NCI-H2196 (cell line): ENCODE measurements around the gene TGDS.
A peak's percentile ranks its signal among the peaks of the same experiment; 100 is the strongest.

ENCODE experiments used
- DNase-seq: peaks from one replicate; lab custom pipeline; 2025; ENCODE audit not compliant: unreplicated experiment; lab: John Stamatoyannopoulos, UW

Gene TGDS

GRCh38 chr13:94601446-94602431 is 5.8 kb upstream of the TGDS start, which contains the start of gene GPR180:
GPR180 (plus strand) TSS chr13:94601857; CDS start chr13:94601928, 71 bp downstream.
- DNase-seq, result peak; percentile 90

DNA sequence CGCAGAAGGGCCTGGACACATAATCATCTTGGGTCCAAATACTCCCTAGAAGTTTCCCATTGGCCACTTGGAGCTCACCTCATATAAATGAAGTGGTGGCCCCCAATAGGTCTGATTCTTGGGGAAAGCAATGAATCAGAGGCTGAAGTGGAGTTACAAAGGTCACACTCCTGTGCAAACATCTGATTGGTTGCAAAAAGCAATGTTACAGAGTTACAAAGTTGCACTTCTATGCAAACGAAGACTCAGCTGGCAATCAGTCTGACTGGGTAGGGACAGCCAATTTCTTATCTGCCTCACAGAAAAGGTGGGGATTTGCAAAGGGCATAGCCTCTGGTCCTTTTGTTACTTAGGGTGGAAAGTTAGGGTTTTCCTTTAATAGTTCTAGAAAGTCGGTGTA is 3.9 kb upstream of the TGDS start:
- no peak for DNase-seq

- DNase-seq, result no peak
These were observed 2.3 kb upstream of the TGDS start for GRCh38 chr13:94598281-94598680.

- DNase-seq, result no peak
These were observed 621 bp upstream of the TGDS start for GRCh38 chr13:94596575-94596971.

DNA sequence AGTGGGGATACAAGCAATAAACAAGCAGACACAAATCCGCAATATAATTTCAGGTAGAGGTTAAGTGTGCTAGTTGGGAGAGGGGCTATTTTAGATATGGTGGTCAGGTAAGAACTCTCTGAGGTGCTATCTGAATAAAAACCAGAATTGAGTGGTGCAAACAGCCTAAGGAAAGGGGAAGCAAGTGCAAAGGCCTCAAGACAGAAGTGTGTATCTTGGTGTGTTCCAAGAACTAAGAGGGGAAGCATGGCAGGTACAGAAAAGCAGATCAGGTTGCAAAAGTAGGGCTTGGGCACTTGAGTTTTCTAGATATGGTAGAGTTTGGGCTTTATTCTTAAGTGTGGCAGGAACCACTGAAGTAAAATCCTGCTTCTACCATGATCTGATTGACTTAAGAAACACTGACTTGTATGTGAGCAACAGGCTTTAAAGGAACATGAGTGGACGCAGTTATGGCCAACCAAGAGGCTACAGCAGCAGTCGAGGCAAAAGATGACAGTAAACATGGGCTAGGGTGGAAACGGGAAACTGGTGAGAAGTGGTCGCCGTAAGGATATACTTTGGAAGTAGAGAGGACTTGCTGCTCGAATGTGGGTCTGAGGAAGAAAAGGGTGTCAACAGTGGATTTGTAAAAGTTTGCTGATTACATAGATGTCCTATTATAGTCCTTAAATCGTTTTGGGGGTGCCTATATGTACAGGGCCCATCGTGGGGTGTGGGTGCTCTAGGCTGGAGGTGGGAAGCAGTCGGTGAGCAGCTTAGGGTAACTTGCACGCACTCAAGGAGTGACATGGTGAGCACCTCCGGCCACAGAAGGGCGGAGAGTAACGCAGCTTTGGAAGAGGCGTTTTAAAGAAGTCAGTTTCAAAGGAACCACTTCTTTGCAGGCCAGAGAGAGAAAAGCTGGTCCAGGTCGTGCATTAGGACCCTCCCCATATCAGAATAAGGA is 677 bp downstream of the TGDS start:
- no peak for DNase-seq

- DNase-seq, result no peak
These were observed 5.2 kb downstream of the TGDS start for GRCh38 chr13:94590744-94591143.

DNA sequence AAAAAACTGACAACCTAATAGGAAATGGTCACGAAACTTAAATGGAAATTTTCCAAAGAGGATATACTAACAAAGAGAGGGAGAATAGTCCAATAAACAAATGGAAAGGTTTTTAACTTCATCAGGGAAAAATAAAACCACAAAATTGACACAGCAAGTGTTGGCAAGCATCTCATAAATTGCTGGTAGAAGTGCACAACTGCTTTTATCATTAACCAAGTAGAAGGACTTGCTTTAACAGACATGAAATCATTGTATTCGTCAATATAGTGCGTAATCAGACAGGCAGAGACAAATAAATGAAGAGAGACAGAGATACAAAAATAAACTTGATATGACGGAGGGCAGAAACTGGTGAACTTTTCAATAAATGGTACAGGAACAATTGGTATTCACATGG is 7.4 kb downstream of the TGDS start:
- DNase-seq, result no peak

GRCh38 chr13:94586371-94586770 is 9.6 kb downstream of the TGDS start:
- no peak for DNase-seq

DNA sequence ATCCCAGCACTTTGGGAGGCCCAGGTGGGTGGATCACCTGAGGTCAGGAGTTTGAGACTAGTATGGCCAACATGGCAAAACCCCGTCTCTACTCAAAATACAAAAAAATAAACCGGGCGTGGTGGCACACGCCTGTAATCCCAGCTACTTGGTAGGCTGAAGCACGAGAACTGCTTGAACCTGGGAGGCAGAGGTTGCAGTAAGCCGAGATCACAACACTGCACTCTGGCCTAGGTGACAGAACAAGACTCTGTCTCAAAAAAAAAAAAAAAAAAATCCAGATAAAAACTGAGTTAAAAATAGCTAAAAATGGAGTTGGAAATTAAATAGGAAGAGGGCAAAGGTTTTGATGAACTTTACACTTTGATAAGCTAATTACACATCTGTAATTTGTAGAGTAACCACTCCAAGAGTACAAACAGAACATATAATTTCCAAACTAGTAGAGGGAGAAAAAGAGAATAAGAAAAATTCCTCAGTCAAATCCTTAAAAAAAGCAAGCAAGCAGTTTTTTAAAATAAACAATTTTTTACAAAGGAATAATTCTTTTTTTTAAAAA is 10.3 kb downstream of the TGDS start:
- no peak for DNase-seq

DNA sequence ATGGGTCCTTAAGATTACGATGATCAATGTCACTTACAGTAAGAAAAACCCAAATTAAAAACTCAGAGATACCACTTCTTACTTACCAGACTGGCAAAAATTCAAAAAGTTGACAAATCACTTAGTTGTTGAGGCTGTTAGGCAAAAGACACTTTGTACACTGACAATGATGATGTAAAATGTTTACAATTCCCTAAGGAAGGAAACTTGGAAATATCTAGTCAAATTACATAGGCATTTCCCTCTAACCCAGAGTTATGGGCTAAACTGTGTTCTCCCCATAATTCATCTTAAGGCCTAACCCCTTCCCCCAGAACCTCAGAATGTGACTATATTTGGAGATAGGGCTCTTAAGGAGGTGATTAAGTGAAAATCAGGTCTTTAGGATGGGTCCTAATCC is 12.0 kb downstream of the TGDS start:
- no peak for DNase-seq

GRCh38 chr13:94579063-94579462 is 16.9 kb downstream of the TGDS start:
- DNase-seq, result no peak

DNA sequence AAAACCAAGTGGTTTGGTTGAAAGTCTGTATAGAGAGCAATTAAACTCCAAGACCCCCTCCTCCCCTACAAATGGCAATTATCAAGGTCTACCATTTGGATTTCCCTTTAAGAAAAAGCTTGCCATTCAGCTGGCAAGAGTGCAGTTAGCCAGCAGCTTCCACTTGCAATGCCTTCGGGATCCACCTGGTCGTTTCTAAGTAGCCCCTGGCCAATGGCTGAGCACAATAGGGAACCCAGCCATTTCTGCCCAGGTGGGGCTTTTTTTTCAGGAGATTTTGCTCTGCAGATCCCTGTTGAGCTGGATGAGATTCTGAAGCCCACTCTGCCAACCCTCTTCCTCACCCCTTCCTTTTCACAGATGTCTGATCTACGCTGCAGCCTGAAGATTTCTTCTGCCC is 26.3 kb downstream of the TGDS start:
- DNase-seq, result no peak

GRCh38 chr13:94568443-94568842 is 27.5 kb downstream of the TGDS start:
- DNase-seq, result no peak

DNA sequence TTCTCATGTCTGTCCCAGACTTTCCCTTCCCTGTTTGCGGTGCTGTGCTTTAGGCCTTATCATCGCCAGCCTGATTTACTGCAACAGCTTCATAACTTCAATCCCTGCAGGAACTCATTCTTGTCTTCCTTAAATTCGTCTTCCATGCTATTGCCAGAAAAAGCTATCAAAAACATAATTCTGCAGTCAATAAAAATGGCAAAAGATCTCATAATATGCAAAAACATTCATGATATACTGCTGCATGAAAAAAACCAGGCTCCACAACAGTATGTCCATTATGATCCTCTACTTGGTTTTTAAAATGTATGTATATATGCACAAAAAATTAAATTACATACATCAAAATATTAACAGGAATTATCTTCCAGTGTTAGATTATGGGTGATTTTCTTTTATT is 28.4 kb downstream of the TGDS start:
- DNase-seq, result no peak

- no peak for DNase-seq
These were observed 34.8 kb downstream of the TGDS start for GRCh38 chr13:94561126-94561525.

DNA sequence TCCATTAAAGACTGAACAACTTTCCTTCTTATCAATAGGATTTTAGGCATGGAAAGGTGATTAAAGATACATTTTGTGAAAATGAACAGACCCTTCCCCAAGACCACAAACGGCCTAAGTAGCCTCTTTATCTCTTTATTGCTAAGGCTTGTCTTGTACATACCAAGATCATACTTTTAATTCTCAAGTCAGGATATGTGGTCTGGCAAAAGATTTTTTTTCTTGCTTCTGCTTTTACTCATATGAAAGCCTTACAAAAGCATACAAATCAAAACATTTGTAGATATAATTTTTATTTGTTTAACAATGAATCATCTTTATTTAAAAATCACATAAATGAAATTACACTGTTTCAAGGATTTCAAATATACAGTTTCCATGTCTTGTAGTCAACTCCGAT is 35.8 kb downstream of the TGDS start:
- no peak for DNase-seq

- DNase-seq, result no peak
These were observed 36.6 kb downstream of the TGDS start for GRCh38 chr13:94559222-94559795.

DNA sequence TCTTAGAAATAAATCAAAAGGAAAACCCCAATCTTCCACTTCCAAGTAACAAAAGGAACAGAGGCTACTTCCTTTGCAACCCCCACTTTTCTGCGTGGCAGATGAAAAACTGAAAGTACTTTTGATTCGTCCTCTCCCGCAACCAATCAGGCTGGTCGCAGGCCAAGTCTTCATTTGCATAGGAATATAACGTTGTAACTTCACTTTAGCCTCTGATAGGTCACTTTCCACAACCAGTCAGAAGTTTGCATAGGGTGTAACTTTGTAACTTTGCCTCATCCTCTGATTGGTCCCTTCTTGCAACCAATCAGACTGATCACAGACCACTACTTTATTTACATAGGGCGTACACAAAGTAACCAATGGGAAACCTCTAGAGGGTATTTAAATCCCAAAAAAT is 37.2 kb downstream of the TGDS start:
- no peak for DNase-seq

DNA sequence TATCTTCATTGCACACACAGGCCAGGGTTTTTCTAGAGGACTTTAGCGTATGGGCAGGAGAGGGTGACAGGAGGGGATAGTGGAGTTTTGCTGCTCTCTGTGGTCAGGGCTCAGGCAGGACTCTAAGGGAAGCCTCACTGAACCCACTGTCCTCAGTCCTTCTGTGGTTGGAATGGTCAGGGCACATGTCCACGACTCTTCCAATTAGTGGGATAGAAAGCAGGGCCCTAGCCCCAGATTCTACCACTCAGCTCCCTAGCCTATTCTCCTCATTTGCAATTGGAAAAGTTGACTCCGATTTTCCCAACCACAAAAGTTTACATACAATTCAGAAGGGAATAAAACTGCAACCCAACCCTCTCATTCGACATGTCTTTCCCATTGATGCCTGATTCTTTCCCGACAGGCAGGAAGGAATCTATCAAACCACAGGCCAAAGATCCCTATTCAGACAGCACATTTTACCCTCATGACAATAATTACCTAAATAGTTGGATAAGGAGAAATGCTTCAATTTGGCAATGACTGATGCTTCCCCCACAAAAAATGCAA is 38.2 kb downstream of the TGDS start:
- no peak for DNase-seq

DNA sequence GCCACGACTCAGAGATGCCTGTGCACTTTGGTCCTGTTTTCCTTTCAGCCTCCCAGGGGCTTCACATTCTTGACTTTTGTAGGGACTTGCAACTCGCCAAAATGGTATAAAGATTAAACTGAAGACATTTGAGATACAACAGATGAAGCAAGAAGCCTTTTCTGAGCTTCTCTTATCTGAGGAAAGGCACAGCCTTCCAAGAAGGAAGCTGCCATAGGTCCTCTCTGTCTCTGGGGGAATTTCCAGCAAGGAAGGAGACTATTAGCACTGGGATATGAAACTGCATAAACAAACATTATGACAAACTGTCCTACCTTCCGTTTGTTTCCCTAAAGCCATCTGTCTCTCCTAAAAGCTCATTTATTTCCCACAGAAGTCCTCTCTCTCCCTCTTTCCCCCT is 39.3 kb downstream of the TGDS start:
- DNase-seq, result no peak

DNA sequence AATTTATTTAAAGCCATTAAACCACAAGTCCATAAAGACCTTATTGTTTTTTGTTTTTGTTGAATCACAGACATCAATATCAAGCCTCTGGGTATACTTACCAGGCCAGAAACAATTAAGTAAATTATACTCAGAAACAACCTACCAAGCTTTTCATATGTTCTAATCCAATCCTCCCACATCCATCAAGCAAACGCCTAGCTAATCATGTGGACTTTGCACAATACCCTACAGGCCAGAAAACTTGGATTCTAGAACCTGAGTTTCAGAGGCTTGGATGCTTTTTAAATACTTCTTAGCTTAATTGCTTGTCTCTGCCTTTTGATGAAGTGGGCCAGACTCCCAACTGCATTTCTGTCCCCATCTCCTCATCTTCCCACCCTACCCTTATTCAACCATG is 39.9 kb downstream of the TGDS start:
- no peak for DNase-seq
